ENCODE measurements around the gene ATP5MK. TPM values are rescaled to one million over a fixed set of nuclear protein-coding genes. Genes with fewer than 3 reads are reported as not detected.
A peak's percentile ranks its signal among the peaks of the same experiment; 100 is the strongest.

ATP5MK gene
- total and polyA plus RNA-seq, 2 of the 8 experiments (the other 6 are each of a cell fraction or from before 2014, with no cell fraction given) = 280 to 312 TPM

DNA sequence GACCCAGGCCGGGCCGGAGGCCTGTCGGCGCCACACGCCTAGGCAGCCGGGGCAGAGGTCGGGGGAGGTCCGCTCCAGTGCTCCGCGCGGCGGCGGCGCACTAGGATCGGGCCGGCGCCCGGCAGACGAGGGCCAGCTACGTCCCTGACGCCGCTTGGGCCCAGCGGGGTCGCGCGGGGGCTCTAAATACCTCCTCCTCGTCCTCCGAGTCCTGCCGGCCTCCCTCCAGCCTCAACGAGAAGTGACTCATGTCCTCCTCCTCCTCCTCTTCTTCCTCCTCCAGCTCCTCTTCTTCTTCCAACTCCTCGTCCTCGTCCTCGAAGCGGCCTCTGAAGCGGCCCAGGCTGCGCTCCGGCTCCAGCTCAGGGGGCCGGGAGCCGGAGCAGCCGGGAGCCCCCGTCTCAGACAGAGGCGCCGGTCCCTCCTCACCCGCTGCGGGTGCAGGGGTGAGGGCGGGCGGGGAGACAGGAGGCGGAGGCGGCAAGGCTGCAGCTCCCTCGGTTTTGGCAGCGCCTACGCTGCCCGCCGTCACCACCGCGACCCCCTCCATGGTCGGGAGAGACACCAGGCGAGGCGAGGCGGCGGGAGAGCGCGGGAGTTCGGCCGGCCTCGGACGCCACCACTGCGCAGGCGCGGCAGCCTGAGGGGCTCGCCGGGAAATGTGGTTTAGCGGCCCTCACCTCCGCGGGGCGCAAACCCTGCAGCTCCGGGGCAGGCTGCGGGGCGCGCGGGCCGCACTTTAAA lies 45.6 kb downstream of the ATP5MK start, which contains the start of gene PCGF6 (continued):
- TF ChIP-seq KDM4A (IDR thresholded peaks at IDR 0.05; ENCODE audit: low read depth, low read length, severe bottlenecking) (peak; percentile 88), EP300 (IDR thresholded peaks at IDR 0.05; ENCODE audit: borderline replicate concordance in 1 of 2, low read depth in 2 of 2, low read length in 2 of 2) (no peak), JUN (IDR thresholded peaks at IDR 0.05; ENCODE audit: low read depth, low read length) (no peak), POLR2AphosphoS5 (IDR thresholded peaks at IDR 0.05; ENCODE audit: low read depth, low read length) (0 out of 2 replicates have a peak, but pooled peaks have one; percentile 36), JUND (IDR thresholded peaks at IDR 0.05; ENCODE audit: low read length) (0 out of 2 replicates have a peak, but pooled peaks have one; percentile 26), PHF8 (conservative IDR thresholded peaks at IDR 0.05; ENCODE audit: low read depth, low read length) (peak; percentile 67), NRF1 (IDR thresholded peaks at IDR 0.05; ENCODE audit: low read depth, low read length) (peak; percentile 80), RBBP5 (IDR thresholded peaks at IDR 0.05; ENCODE audit: borderline replicate concordance, low read depth, low read length) (0 out of 2 replicates have a peak, but pooled peaks have one; percentile 54)
- TF ChIP-seq, protein P1, sequence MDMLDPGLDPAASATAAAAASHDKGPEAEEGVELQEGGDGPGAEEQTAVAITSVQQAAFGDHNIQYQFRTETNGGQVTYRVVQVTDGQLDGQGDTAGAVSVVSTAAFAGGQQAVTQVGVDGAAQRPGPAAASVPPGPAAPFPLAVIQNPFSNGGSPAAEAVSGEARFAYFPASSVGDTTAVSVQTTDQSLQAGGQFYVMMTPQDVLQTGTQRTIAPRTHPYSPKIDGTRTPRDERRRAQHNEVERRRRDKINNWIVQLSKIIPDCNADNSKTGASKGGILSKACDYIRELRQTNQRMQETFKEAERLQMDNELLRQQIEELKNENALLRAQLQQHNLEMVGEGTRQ (IDR thresholded peaks at IDR 0.05; ENCODE audit: low read length) = no peak
- TF ChIP-seq, protein P2, sequence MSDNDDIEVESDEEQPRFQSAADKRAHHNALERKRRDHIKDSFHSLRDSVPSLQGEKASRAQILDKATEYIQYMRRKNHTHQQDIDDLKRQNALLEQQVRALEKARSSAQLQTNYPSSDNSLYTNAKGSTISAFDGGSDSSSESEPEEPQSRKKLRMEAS (IDR thresholded peaks at IDR 0.05) = peak; percentile 91

Measured in H1 (cell line).